GM23248 (cell line): ENCODE measurements around the gene MSH5.

Source experiments
- EZH2 ChIP-seq: fragments of 200-600 bp; sonication (generic); IDR thresholded peaks from 2 replicates; pipeline ENCODE4 v1.6.1; 2018; ENCODE audit warnings: antibody characterized with exemption, mild to moderate bottlenecking; ENCODE audit not compliant: insufficient read depth, poor library complexity, severe bottlenecking
- EZH2phosphoT487 ChIP-seq: fragments of 200-600 bp; sonication (generic); IDR thresholded peaks from 2 replicates; pipeline ENCODE4 v1.6.1; 2018; ENCODE audit warnings: antibody characterized with exemption, moderate library complexity, mild to moderate bottlenecking, low read depth; ENCODE audit not compliant: insufficient read depth

- TF ChIP-seq EZH2phosphoT487 (no peak), EZH2 (no peak)
These were observed 4.9 kb upstream of the MSH5 start for GRCh38 chr6:31734821-31735406.
